PC-3 (cell line): ENCODE results near the gene ZNF768. TPM values are rescaled to one million over a fixed set of nuclear protein-coding genes. Genes with fewer than 3 reads are reported as not detected.
"Not testable (repeated sequence)": the region's sequence is repeated elsewhere in the genome, so short reads cannot be mapped to it uniquely, and the experiment has no call there.

Source experiments
- ATAC-seq: fragments of 200-7000 bp; cut with Tn5 transposase; 2 replicates; pipeline ENCODE4 v1.9.1; 2020; ENCODE audit warnings: mild to moderate bottlenecking, moderate library complexity
- BruUV-seq: library from RNA; stranded (reverse); fragments of 400-500 nt; replicated peaks from 2 replicates; lab custom pipeline; 2021; lab: Mats Ljungman, UMichigan
- CTCF ChIA-PET: fragments of 300-600 bp; sonication (Branson Sonifier 250); formaldehyde crosslinking; loops from one replicate; lab custom pipeline; 2022; ENCODE audit warnings: antibody characterized with exemption; lab: Charles Lee
- POLR2A ChIA-PET: fragments of 300-600 bp; sonication (Branson Sonifier 250); formaldehyde crosslinking; loops from one replicate; lab custom pipeline; 2022; ENCODE audit warnings: antibody characterized with exemption; ENCODE audit not compliant: unreplicated experiment; lab: Charles Lee
- DNase-seq: peaks from one replicate; pipeline ENCODE4 v3.0.0-alpha.2; 2015
- H2AFZ ChIP-seq: fragments of 300-600 bp; sonication (generic); 2 replicates; pipeline ENCODE4 v1.6.0; 2016; ENCODE audit warnings: antibody characterized with exemption, low read length
- H3F3A ChIP-seq: fragments of 300-600 bp; sonication (generic); one replicate; pipeline ENCODE4 v1.6.0; 2017; ENCODE audit warnings: antibody characterized with exemption, low read length, control low read depth, mild to moderate bottlenecking; ENCODE audit not compliant: unreplicated experiment
- H3K27ac ChIP-seq: fragments of 300-600 bp; sonication (generic); 2 replicates; pipeline ENCODE4 v1.5.1; 2016; ENCODE audit warnings: mild to moderate bottlenecking, low read length
- H3K27me3 ChIP-seq: fragments of 300-600 bp; sonication (generic); 2 replicates; pipeline ENCODE4 v1.6.1; 2016; ENCODE audit warnings: low read length, mixed read lengths
- H3K36me3 ChIP-seq: fragments of 300-600 bp; sonication (generic); 2 replicates; pipeline ENCODE4 v1.6.1; 2016; ENCODE audit warnings: low read depth, mixed run types, low read length, mixed read lengths
- H3K4me1 ChIP-seq: fragments of 300-600 bp; sonication (generic); 2 replicates; pipeline ENCODE4 v1.5.1; 2016; ENCODE audit warnings: low read length; ENCODE audit not compliant: insufficient read depth
- H3K4me2 ChIP-seq: fragments of 300-600 bp; sonication (generic); 2 replicates; pipeline ENCODE4 v1.6.0; 2016; ENCODE audit warnings: low read length
- H3K4me3 ChIP-seq: fragments of 300-600 bp; sonication (generic); 2 replicates; pipeline ENCODE4 v1.5.1; 2016; ENCODE audit warnings: mild to moderate bottlenecking, low read length, mixed read lengths
- H3K79me2 ChIP-seq: fragments of 300-600 bp; sonication (generic); 2 replicates; pipeline ENCODE4 v1.6.1; 2017; ENCODE audit warnings: low read length, mixed read lengths
- H3K9ac ChIP-seq: fragments of 300-600 bp; sonication (generic); 2 replicates; pipeline ENCODE4 v1.6.0; 2016; ENCODE audit warnings: mild to moderate bottlenecking, low read length
- H3K9me2 ChIP-seq: fragments of 300-600 bp; sonication (generic); replicated peaks from 2 replicates; pipeline ENCODE4 v1.6.1; 2016; ENCODE audit warnings: mixed run types, low read length, mixed read lengths
- H3K9me3 ChIP-seq: fragments of 300-600 bp; sonication (generic); 2 replicates; pipeline ENCODE4 v1.6.1; 2016; ENCODE audit warnings: low read length, mixed read lengths
- H4K20me1 ChIP-seq: fragments of 300-600 bp; sonication (generic); 2 replicates; pipeline ENCODE4 v1.6.1; 2016; ENCODE audit warnings: low read length, mixed read lengths
- EZH2 ChIP-seq: fragments of 300-600 bp; sonication (generic); IDR thresholded peaks from one replicate; pipeline ENCODE4 v1.6.1; 2017; ENCODE audit warnings: antibody characterized with exemption, mild to moderate bottlenecking, low read length; ENCODE audit not compliant: unreplicated experiment
- EZH2phosphoT487 ChIP-seq: fragments of 300-600 bp; sonication (generic); IDR thresholded peaks from 2 replicates; pipeline ENCODE4 v1.6.1; 2018; ENCODE audit warnings: mild to moderate bottlenecking, antibody characterized with exemption, low read length, borderline replicate concordance
- intact Hi-C: fragments of 100-400 bp; cut with micrococcal nuclease; formaldehyde crosslinking; loops from 2 replicates; pipeline ENCODE4 v1.9.0; 2023
- total RNA-seq: library from RNA; depleted of rRNA; stranded (reverse); fragments of >200 nt; gene quantifications from 2 replicates; pipeline ENCODE4 v1.2.3, GENCODE V29; 2014
- TF ChIP-seq, protein P1 (sequence below): fragments of 300-600 bp; sonication (generic); conservative IDR thresholded peaks from 2 replicates; pipeline ENCODE4 v1.5.1; 2017; ENCODE audit warnings: antibody characterized with exemption, low read depth, mild to moderate bottlenecking, low read length

Gene ZNF768
- total RNA-seq, 1 experiment from 2014 or later = 31.2 TPM

DNA sequence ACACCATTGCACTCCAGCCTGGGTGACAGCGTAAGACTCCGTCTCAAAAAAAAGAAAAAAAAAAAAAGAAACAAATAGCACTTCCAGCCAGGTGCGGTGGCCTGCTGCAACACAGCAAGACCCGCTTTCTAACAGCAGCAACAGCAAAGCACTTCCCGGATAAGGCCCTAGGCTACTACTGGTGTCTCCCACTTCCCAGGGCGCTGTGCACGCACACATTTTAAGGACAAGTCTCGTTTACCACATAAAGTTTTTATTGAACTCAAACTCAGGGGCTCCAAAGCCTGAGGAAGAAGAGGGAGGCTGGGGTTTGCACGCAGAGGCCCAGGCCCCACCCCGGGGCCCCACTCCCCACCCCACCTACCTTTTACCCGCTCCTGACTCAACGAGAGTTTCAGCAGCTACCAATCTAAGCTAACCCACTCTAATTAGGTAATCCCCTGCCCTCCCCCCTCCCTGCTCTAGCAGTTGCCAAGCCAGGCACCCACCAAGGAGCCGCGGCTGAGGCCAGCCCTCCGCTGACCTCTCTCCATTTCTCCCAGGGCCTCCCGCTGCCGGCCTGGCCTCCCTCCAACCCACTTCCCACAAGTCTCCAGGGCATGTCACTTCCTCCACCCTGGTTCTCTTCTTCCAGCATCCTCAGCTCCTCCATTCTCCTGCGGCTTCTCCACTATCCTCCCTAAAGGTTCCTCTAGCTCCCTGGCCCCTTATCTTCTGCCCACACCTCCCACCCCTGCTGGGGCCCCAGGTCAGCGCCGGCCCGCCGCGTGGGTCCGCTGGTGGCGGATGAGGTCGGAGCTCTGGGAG lies 2.4 kb downstream of the ZNF768 start:
- Histone ChIP-seq H3K9me2 (no peaks in the 10 kb centered on the region), H3K27me3 (no peaks in the 10 kb centered on the region), H3K4me3 (no peak overlapping the region), H4K20me1 (no peaks in the 10 kb centered on the region), H3K9me3 (no peaks in the 10 kb centered on the region), H3K27ac (no peak overlapping the region), H2AFZ (no peak overlapping the region), H3F3A (no peaks in the 10 kb centered on the region), H3K79me2 (peaks cover 8% of the 10 kb centered on the region), H3K9ac (no peak overlapping the region), H3K36me3 (no peaks in the 10 kb centered on the region), H3K4me1 (peaks cover 7% of the 10 kb centered on the region), H3K4me2 (no peak overlapping the region)
- DNase-seq (no peak), ATAC-seq (no peak)
- no TSS peak for BruUV-seq
- ChIA-PET POLR2A (no interaction called here), CTCF (no interaction called here)
- no peak for TF ChIP-seq EZH2
- TF ChIP-seq EZH2phosphoT487 = no peak
- TF ChIP-seq, protein P1, sequence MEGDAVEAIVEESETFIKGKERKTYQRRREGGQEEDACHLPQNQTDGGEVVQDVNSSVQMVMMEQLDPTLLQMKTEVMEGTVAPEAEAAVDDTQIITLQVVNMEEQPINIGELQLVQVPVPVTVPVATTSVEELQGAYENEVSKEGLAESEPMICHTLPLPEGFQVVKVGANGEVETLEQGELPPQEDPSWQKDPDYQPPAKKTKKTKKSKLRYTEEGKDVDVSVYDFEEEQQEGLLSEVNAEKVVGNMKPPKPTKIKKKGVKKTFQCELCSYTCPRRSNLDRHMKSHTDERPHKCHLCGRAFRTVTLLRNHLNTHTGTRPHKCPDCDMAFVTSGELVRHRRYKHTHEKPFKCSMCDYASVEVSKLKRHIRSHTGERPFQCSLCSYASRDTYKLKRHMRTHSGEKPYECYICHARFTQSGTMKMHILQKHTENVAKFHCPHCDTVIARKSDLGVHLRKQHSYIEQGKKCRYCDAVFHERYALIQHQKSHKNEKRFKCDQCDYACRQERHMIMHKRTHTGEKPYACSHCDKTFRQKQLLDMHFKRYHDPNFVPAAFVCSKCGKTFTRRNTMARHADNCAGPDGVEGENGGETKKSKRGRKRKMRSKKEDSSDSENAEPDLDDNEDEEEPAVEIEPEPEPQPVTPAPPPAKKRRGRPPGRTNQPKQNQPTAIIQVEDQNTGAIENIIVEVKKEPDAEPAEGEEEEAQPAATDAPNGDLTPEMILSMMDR = no peak
- intact Hi-C loops = loop anchor here (10.0 kb wide), 2 partner anchors 79 to 111 kb away; partner anchors contain the start of gene SEPHS2

DNA sequence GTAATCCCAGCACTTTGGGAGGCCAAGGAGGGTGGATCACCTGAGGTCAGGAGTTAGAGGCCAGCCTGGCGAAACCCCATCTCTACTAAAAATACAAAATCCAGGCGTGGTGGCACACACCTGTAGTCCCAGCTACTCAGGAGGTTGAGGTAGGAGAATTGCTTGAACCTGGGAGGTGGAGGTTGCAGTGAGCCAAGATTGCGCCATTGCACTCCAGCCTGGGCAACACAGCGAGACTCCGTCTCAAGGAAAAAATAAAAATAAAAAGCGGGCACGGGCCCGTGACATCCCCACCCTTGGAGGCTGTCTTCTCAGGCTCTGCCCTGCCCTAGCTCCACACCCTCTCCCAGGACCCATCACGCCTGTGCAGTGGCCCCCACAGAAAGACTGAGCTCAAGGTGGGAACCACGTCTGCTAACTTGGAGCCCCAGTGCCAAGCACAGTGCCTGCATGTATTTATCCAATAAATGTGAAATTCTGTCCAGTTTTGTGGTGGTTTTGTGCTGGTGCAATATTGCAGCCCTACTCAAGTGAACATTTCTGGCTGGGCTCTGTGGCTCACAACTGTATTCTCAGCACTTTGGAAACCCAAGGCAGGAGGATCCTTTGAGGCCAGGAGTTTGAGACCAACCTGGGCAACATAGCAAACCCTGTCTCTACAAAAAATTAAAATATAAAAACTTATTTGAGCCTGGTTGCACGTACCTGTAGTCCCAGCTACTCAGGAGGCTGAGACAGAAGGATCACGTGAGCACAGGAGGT lies 3.5 kb downstream of the ZNF768 start:
- CTCF ChIA-PET, ATAC-seq, H3K27me3 ChIP-seq, H3F3A ChIP-seq, H3K9ac ChIP-seq, H3K4me3 ChIP-seq, H3K36me3 ChIP-seq, DNase-seq, H2AFZ ChIP-seq, H3K4me1 ChIP-seq, H3K4me2 ChIP-seq, H4K20me1 ChIP-seq, H3K9me2 ChIP-seq, H3K27ac ChIP-seq, H3K79me2 ChIP-seq, BruUV-seq, H3K9me3 ChIP-seq, POLR2A ChIA-PET: not testable (repeated sequence)
- intact Hi-C loops = loop anchor here (10.0 kb wide), 2 partner anchors 78 to 112 kb away; partner anchors contain the start of gene SEPHS2

DNA sequence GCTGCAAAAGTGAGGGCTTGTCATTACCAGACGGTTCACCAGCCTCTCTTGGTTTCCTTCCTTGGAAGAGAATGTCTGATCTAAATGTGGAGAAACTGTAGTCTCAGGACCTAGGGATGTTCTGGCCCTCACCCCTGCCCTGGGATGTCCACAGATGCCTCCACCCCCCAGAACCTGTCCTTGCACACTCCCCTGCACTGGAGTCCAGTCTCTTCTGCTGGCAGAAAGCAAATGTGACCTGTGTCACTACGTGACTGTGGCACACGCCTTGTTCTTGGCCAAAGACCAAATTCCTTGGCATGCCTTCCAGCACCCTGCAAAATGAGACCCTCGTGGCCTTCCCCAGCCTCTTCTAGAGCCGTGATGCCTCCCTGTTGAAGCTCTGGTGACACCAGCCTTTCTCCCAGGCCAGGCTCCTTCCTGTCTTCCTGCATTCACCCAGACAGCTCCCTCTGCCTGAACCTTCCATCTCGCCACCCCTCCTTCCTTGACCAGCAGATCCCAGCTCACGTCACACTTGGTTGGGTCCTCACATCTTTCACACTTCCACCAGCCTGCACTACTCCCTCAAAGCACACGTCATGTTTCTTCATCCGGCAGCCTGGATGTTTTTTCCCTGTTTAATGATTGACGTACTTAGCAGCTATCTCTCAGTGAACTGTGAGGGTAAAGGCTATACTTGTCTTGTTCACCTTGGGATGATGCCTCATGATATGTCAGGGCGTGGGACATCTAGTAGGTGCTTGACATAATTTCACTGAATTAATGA lies 4.3 kb downstream of the ZNF768 start:
- TF ChIP-seq EZH2phosphoT487 = no peak
- no peak for TF ChIP-seq EZH2
- TF ChIP-seq, protein P1 = no peak
- Histone ChIP-seq H3K9me3 (no peaks in the 10 kb centered on the region), H3K4me3 (no peak overlapping the region), H3K27ac (no peak overlapping the region), H3F3A (no peaks in the 10 kb centered on the region), H3K9me2 (no peaks in the 10 kb centered on the region), H3K27me3 (no peaks in the 10 kb centered on the region), H4K20me1 (no peaks in the 10 kb centered on the region), H3K79me2 (peaks cover 8% of the 10 kb centered on the region), H3K4me2 (no peak overlapping the region), H3K36me3 (no peaks in the 10 kb centered on the region), H2AFZ (no peak overlapping the region), H3K4me1 (no peaks in the 10 kb centered on the region), H3K9ac (no peak overlapping the region)
- CTCF ChIA-PET = no interaction called here
- POLR2A ChIA-PET = no interaction called here
- intact Hi-C loops = loop anchor here (10.0 kb wide), 2 partner anchors 77 to 113 kb away; partner anchors contain the start of gene SEPHS2
- ATAC-seq (no peak), DNase-seq (no peak)
- no TSS peak for BruUV-seq
